HepG2 (cell line): ENCODE data around the gene IL10. TPM values are rescaled to one million over a fixed set of nuclear protein-coding genes. Genes with fewer than 3 reads are reported as not detected.

ENCODE experiments used
- ATAC-seq: fragments of 200-7000 bp; cut with Tn5 transposase; 3 replicates; pipeline ENCODE4 v1.9.1; 2020; ENCODE audit warnings: mild to moderate bottlenecking, moderate library complexity
- BruUV-seq: library from RNA; stranded (reverse); fragments of 400-500 nt; replicated peaks from 2 replicates; lab custom pipeline; 2021; lab: Mats Ljungman, UMichigan
- CTCF ChIA-PET: fragments of 300-600 bp; formaldehyde crosslinking; extraction: SDS; loops from one replicate; lab custom pipeline; 2021; ENCODE audit warnings: low total read pairs, inconsistent platforms, low intra/inter-chr PET ratio; lab: Yijun Ruan, JAX
- POLR2A ChIA-PET: fragments of 350-600 bp; sonication (Branson Sonifier 250); formaldehyde crosslinking; loops from one replicate; lab custom pipeline; 2020; ENCODE audit warnings: antibody characterized with exemption, inconsistent platforms; lab: Yijun Ruan, JAX
- DNase-seq: peaks from one replicate; pipeline ENCODE4 v3.0.0-alpha.2; 2015; ENCODE audit warnings: low spot score
- FAIRE-seq: peaks from 3 replicates; lab custom pipeline; 2011; peaks lifted over from hg19 to GRCh38; lab: Jason Lieb, UNC
- H2AFZ ChIP-seq: one replicate; pipeline ENCODE4 v1.6.1; 2011; ENCODE audit warnings: low read length, inconsistent platforms
- H3K27ac ChIP-seq: fragments of 300-600 bp; 3 replicates; pipeline ENCODE4 v1.8.0; 2011; ENCODE audit warnings: mixed run types, mild to moderate bottlenecking, mixed read lengths, low read length, inconsistent platforms; ENCODE audit not compliant: insufficient read depth; ENCODE audit errors: extremely low read length
- H3K27me3 ChIP-seq, 2 experiments: fragments of 200-600 bp in 1 of 2; 2 replicates in 1 of 2; 3 replicates in 1 of 2; pipeline versions ENCODE4 v1.6.0 to v1.8.0; 2011; ENCODE audit warnings: low read length in 2 of 2, mild to moderate bottlenecking in 2 of 2, moderate library complexity in 2 of 2, inconsistent platforms in 1 of 2; ENCODE audit not compliant: insufficient read depth in 2 of 2, control insufficient read depth in 1 of 2
- H3K36me3 ChIP-seq, 2 experiments: fragments of 200-600 bp in 1 of 2; replicated peaks in 1 of 2; 2 replicates in 1 of 2; 3 replicates in 1 of 2; pipeline versions ENCODE4 v1.5.1 to v1.8.0; 2011; ENCODE audit warnings: low read length in 2 of 2, inconsistent platforms in 1 of 2; ENCODE audit not compliant: insufficient read depth in 2 of 2, control insufficient read depth in 1 of 2
- H3K4me1 ChIP-seq: 2 replicates; pipeline ENCODE4 v1.5.1; 2012; ENCODE audit warnings: low read length, inconsistent platforms; ENCODE audit not compliant: insufficient read depth
- H3K4me2 ChIP-seq: 2 replicates; pipeline ENCODE4 v1.6.0; 2011; ENCODE audit warnings: low read depth, low read length, inconsistent platforms
- H3K4me3 ChIP-seq, 3 experiments: fragments of 200-600 bp in 1 of 3; sonication (generic), shearing (Covaris generic) in 1 of 3; replicated peaks in 1 of 3; 2 replicates each; pipeline ENCODE4 v1.5.1; 2011 to 2016; ENCODE audit warnings: low read length in 3 of 3, inconsistent platforms in 2 of 3, low read depth in 2 of 3, mild to moderate bottlenecking in 2 of 3, control low read depth in 1 of 3, mixed read lengths in 1 of 3; ENCODE audit not compliant: insufficient read depth in 1 of 3
- H3K79me2 ChIP-seq: one replicate; pipeline ENCODE4 v1.6.1; 2011; ENCODE audit warnings: low read length, inconsistent platforms; ENCODE audit not compliant: insufficient read depth
- H3K9ac ChIP-seq: 2 replicates; pipeline ENCODE4 v1.6.0; 2011; ENCODE audit warnings: mild to moderate bottlenecking, low read depth, low read length, inconsistent platforms; ENCODE audit not compliant: insufficient read depth
- H3K9me3 ChIP-seq: 2 replicates; pipeline ENCODE4 v1.5.1; 2012; ENCODE audit warnings: mild to moderate bottlenecking, low read length
- H4K20me1 ChIP-seq: 2 replicates; pipeline ENCODE4 v1.6.0; 2011; ENCODE audit warnings: inconsistent platforms, mild to moderate bottlenecking, low read length, moderate library complexity; ENCODE audit not compliant: insufficient read depth
- CENPT ChIP-seq: sonication (generic); formaldehyde crosslinking; IDR thresholded peaks from 2 replicates; pipeline ENCODE4 v1.8.0; 2022; ENCODE audit warnings: low read depth, mild to moderate bottlenecking, moderate library complexity, missing genetic modification reagents
- CTCF ChIP-seq: sonication (generic); formaldehyde crosslinking; IDR thresholded peaks from 2 replicates; pipeline ENCODE4 v1.5.0; 2020; ENCODE audit warnings: mild to moderate bottlenecking, missing genetic modification reagents, moderate library complexity
- ESRRA ChIP-seq: sonication (generic); formaldehyde crosslinking; IDR thresholded peaks from 2 replicates; pipeline ENCODE4 v1.5.1; 2020; ENCODE audit warnings: mild to moderate bottlenecking, low read depth, missing genetic modification reagents
- IRF1 ChIP-seq: sonication (generic); formaldehyde crosslinking; IDR thresholded peaks from 2 replicates; pipeline ENCODE4 v1.4.0; 2020; ENCODE audit warnings: low read depth, mild to moderate bottlenecking, missing genetic modification reagents
- NRL ChIP-seq: sonication (generic); formaldehyde crosslinking; IDR thresholded peaks from 2 replicates; pipeline ENCODE4 v1.5.0; 2020; ENCODE audit warnings: missing genetic modification reagents, mild to moderate bottlenecking, moderate library complexity, borderline replicate concordance
- RNF219 ChIP-seq: sonication (generic); formaldehyde crosslinking; IDR thresholded peaks from 2 replicates; pipeline ENCODE4 v1.5.0; 2020; ENCODE audit warnings: mild to moderate bottlenecking, missing genetic modification reagents
- RXRA ChIP-seq: sonication (generic); formaldehyde crosslinking; IDR thresholded peaks from 2 replicates; pipeline ENCODE4 v1.5.1; 2020; ENCODE audit warnings: missing genetic modification reagents
- STAG1 ChIP-seq: sonication (generic); formaldehyde crosslinking; IDR thresholded peaks from 2 replicates; pipeline ENCODE4 v1.4.0; 2020; ENCODE audit warnings: missing genetic modification reagents
- THAP11 ChIP-seq: IDR thresholded peaks from 2 replicates; pipeline ENCODE4 v1.6.1; 2016; ENCODE audit warnings: missing biosample characterization, missing genetic modification reagents
- XRCC5 ChIP-seq: fragments of 200-400 bp; formaldehyde crosslinking; optimal IDR thresholded peaks from 2 replicates; pipeline ENCODE3; 2017; ENCODE audit warnings: mild to moderate bottlenecking, low read length
- ZNF121 ChIP-seq: sonication (generic); formaldehyde crosslinking; IDR thresholded peaks from 2 replicates; pipeline ENCODE4 v1.5.0; 2020; ENCODE audit warnings: mild to moderate bottlenecking, missing genetic modification reagents
- ZNF317 ChIP-seq: sonication (generic); formaldehyde crosslinking; IDR thresholded peaks from 2 replicates; pipeline ENCODE4 v1.5.0; 2020; ENCODE audit warnings: mild to moderate bottlenecking, missing genetic modification reagents
- WGBS: methylation state at CpG from one replicate; pipeline ENCODE4 v1.1.6; 2017; ENCODE audit warnings: low lambda C conversion rate; 5-methylcytosine and 5-hydroxymethylcytosine counted together
- in situ Hi-C: cut with HindIII; loops from 2 replicates; pipeline ENCODE4 v1.10.0; 2017; ENCODE audit warnings: low pct_unique_long_range_greater_than_20kb; ENCODE audit not compliant: extremely low pct_ligation_motif_present
- intact Hi-C: fragments of 100-400 bp; cut with micrococcal nuclease; formaldehyde crosslinking; loops from one replicate; pipeline ENCODE4 v1.10.0; 2022; ENCODE audit not compliant: unreplicated experiment
- polyA plus RNA-seq, 8 experiments: library from polyadenylated mRNA; depleted of rRNA in 3 of 8; stranded (reverse) in 7 of 8; unstranded in 1 of 8; fragments of >200 nt; fragmentation: Illumina TruSeq in 4 of 8; extraction: Trizol in 4 of 8; gene quantifications; 2 replicates each; pipeline versions ENCODE4 v1.2.1 to v1.2.3, GENCODE V29; 2011 to 2016; ENCODE audit warnings: low read depth in 4 of 8, missing spikeins in 1 of 8, mixed read lengths in 1 of 8; ENCODE audit not compliant: insufficient read depth in 1 of 8
- total RNA-seq, 5 experiments: library from RNA; depleted of rRNA; stranded (reverse); fragments of >200 nt; fragmentation: Illumina TruSeq; extraction: Trizol; gene quantifications; 2 replicates each; pipeline ENCODE4 v1.2.3, GENCODE V29; 2016; ENCODE audit warnings: low read depth in 1 of 5

The IL10 gene
- total and polyA plus RNA-seq, 2 of the 13 experiments (the other 11 are each of a cell fraction or from before 2014, with no cell fraction given) = not detected

GRCh38 chr1:206797534-206798383 is 25.5 kb upstream of the IL10 start:
- Histone ChIP-seq H3K36me3 (no peaks in the 10 kb centered on the region), H3K79me2 (no peaks in the 10 kb centered on the region), H3K9ac (no peak overlapping the region), H3K9me3 (no peaks in the 10 kb centered on the region), H2AFZ (no peak overlapping the region), H3K4me3 (no peak overlapping the region), H3K4me1 (no peaks in the 10 kb centered on the region), H3K4me2 (no peak overlapping the region), H3K27ac (no peak overlapping the region), H4K20me1 (no peaks in the 10 kb centered on the region), H3K27me3 (no peaks in the 10 kb centered on the region; a peak in 1 of 5 replicates)
- POLR2A ChIA-PET = no interaction called here
- ATAC-seq (peak; percentile 83), DNase-seq (no peak), FAIRE-seq (no peak)
- intact Hi-C loops = no loop called here
- CTCF ChIA-PET = interaction anchor here (1.3 kb wide), 1 partner anchor 114 kb away, joined by 4 read pairs; no protein-coding TSS in a partner anchor
- no TSS peak for BruUV-seq
- WGBS = under 1% methylated on average over 8 of the region's 8 CpGs
- in situ Hi-C loops = no loop called here
- peak; percentile 88 for TF ChIP-seq ZNF121 (CRISPR knock-in tag)
- no peak for TF ChIP-seq NRL (CRISPR knock-in tag)
- no peak for TF ChIP-seq RXRA (CRISPR knock-in tag)
- peak; percentile 44 for TF ChIP-seq XRCC5
- TF ChIP-seq THAP11 = no peak
- TF ChIP-seq STAG1 (CRISPR knock-in tag) = 0 out of 2 replicates have a peak, but pooled peaks have one; percentile 15
- no peak for TF ChIP-seq CENPT
- TF ChIP-seq CTCF = peak; percentile 67
- no peak for TF ChIP-seq ZNF317 (CRISPR knock-in tag)
- no peak for TF ChIP-seq ESRRA (CRISPR knock-in tag)
- TF ChIP-seq RNF219 = no peak
- TF ChIP-seq IRF1 (CRISPR knock-in tag) = no peak
